ENCODE results near the gene FMR1.

The FMR1 gene

GRCh38 chrX:147916375-147916968 lies 4.8 kb downstream of the FMR1 start:
- no peak overlapping the region for H3K27ac ChIP-seq (ENCODE audit: low read depth, low read length)
- peaks cover 10% of the 10 kb centered on the region for H3K4me1 ChIP-seq (ENCODE audit: control insufficient read depth, insufficient read depth, low read length, unreplicated experiment)
- H3K4me3 ChIP-seq (ENCODE audit: low read depth, low read length) = no peak overlapping the region

GRCh38 chrX:147917700-147918695 lies 6.3 kb downstream of the FMR1 start:
- no peaks in the 10 kb centered on the region for H3K27me3 ChIP-seq (ENCODE audit: insufficient read depth, low read length)
- H3K36me3 ChIP-seq (ENCODE audit: insufficient read depth, low read length) = no peaks in the 10 kb centered on the region
- H3K4me1 ChIP-seq (ENCODE audit: control insufficient read depth, insufficient read depth, low read length, unreplicated experiment) = peaks cover 10% of the 10 kb centered on the region
- H3K79me2 ChIP-seq (ENCODE audit: control insufficient read depth, insufficient read depth, low read length, unreplicated experiment) = peaks cover 90% of the 10 kb centered on the region
- H3K4me3 ChIP-seq (ENCODE audit: low read depth, low read length) = no peak overlapping the region
- H3K27ac ChIP-seq (ENCODE audit: low read depth, low read length) = no peak overlapping the region
- no peak overlapping the region for H2AFZ ChIP-seq (ENCODE audit: low read length, unreplicated experiment)

More at GRCh38 chrX:147916375-147916968, 4.8 kb downstream of the FMR1 start:
- Histone ChIP-seq H3K27me3 (ENCODE audit: insufficient read depth, low read length) (no peaks in the 10 kb centered on the region), H2AFZ (ENCODE audit: low read length, unreplicated experiment) (no peak overlapping the region), H3K79me2 (ENCODE audit: control insufficient read depth, insufficient read depth, low read length, unreplicated experiment) (peaks cover 89% of the 10 kb centered on the region), H3K36me3 (ENCODE audit: insufficient read depth, low read length) (no peaks in the 10 kb centered on the region)

GRCh38 chrX:147920161-147920666 lies 8.5 kb downstream of the FMR1 start:
- Histone ChIP-seq H3K36me3 (ENCODE audit: insufficient read depth, low read length) (no peaks in the 10 kb centered on the region), H3K4me1 (ENCODE audit: control insufficient read depth, insufficient read depth, low read length, unreplicated experiment) (peaks cover 4% of the 10 kb centered on the region), H3K27me3 (ENCODE audit: insufficient read depth, low read length) (no peaks in the 10 kb centered on the region), H3K4me3 (ENCODE audit: low read depth, low read length) (no peak overlapping the region), H3K27ac (ENCODE audit: low read depth, low read length) (no peak overlapping the region), H2AFZ (ENCODE audit: low read length, unreplicated experiment) (no peak overlapping the region), H3K79me2 (ENCODE audit: control insufficient read depth, insufficient read depth, low read length, unreplicated experiment) (peaks cover 68% of the 10 kb centered on the region)

- H3K79me2 ChIP-seq (ENCODE audit: control insufficient read depth, insufficient read depth, low read length, unreplicated experiment) = peaks cover 40% of the 10 kb centered on the region
- H2AFZ ChIP-seq (ENCODE audit: low read length, unreplicated experiment) = no peak overlapping the region
- no peaks in the 10 kb centered on the region for H3K4me1 ChIP-seq (ENCODE audit: control insufficient read depth, insufficient read depth, low read length, unreplicated experiment)
- H3K4me3 ChIP-seq (ENCODE audit: low read depth, low read length) = no peak overlapping the region
- H3K27me3 ChIP-seq (ENCODE audit: insufficient read depth, low read length) = no peaks in the 10 kb centered on the region
- no peaks in the 10 kb centered on the region; the same call in 1 of the 2 replicates for H3K36me3 ChIP-seq (ENCODE audit: insufficient read depth, low read length)
- no peak overlapping the region for H3K27ac ChIP-seq (ENCODE audit: low read depth, low read length)
Observed at GRCh38 chrX:147923605-147924004, 11.9 kb downstream of the FMR1 start.

- peaks cover 3% of the 10 kb centered on the region; the same call in 1 of the 2 replicates for H3K36me3 ChIP-seq (ENCODE audit: insufficient read depth, low read length)
- no peak overlapping the region for H3K4me3 ChIP-seq (ENCODE audit: low read depth, low read length)
- peaks cover 9% of the 10 kb centered on the region for H3K79me2 ChIP-seq (ENCODE audit: control insufficient read depth, insufficient read depth, low read length, unreplicated experiment)
- no peak overlapping the region for H2AFZ ChIP-seq (ENCODE audit: low read length, unreplicated experiment)
- no peaks in the 10 kb centered on the region for H3K4me1 ChIP-seq (ENCODE audit: control insufficient read depth, insufficient read depth, low read length, unreplicated experiment)
- no peak overlapping the region for H3K27ac ChIP-seq (ENCODE audit: low read depth, low read length)
- H3K27me3 ChIP-seq (ENCODE audit: insufficient read depth, low read length) = no peaks in the 10 kb centered on the region
Observed at GRCh38 chrX:147927256-147927655, 15.5 kb downstream of the FMR1 start.

- H3K4me3 ChIP-seq (ENCODE audit: low read depth, low read length) = no peak overlapping the region
- no peak overlapping the region for H2AFZ ChIP-seq (ENCODE audit: low read length, unreplicated experiment)
- peaks cover 8% of the 10 kb centered on the region; the same call in 1 of the 2 replicates for H3K36me3 ChIP-seq (ENCODE audit: insufficient read depth, low read length)
- H3K79me2 ChIP-seq (ENCODE audit: control insufficient read depth, insufficient read depth, low read length, unreplicated experiment) = no peaks in the 10 kb centered on the region
- no peaks in the 10 kb centered on the region for H3K4me1 ChIP-seq (ENCODE audit: control insufficient read depth, insufficient read depth, low read length, unreplicated experiment)
- no peaks in the 10 kb centered on the region for H3K27me3 ChIP-seq (ENCODE audit: insufficient read depth, low read length)
- no peak overlapping the region for H3K27ac ChIP-seq (ENCODE audit: low read depth, low read length)
Observed at GRCh38 chrX:147933815-147934214, 22.1 kb downstream of the FMR1 start.

GRCh38 chrX:147935156-147935758 lies 23.5 kb downstream of the FMR1 start:
- peaks cover 5% of the 10 kb centered on the region; the same call in 1 of the 2 replicates for H3K36me3 ChIP-seq (ENCODE audit: insufficient read depth, low read length)
- no peak overlapping the region for H3K4me3 ChIP-seq (ENCODE audit: low read depth, low read length)
- no peaks in the 10 kb centered on the region for H3K4me1 ChIP-seq (ENCODE audit: control insufficient read depth, insufficient read depth, low read length, unreplicated experiment)
- no peaks in the 10 kb centered on the region for H3K79me2 ChIP-seq (ENCODE audit: control insufficient read depth, insufficient read depth, low read length, unreplicated experiment)
- H2AFZ ChIP-seq (ENCODE audit: low read length, unreplicated experiment) = no peak overlapping the region
- no peaks in the 10 kb centered on the region for H3K27me3 ChIP-seq (ENCODE audit: insufficient read depth, low read length)
- no peak overlapping the region for H3K27ac ChIP-seq (ENCODE audit: low read depth, low read length)

- Histone ChIP-seq H3K36me3 (ENCODE audit: insufficient read depth, low read length) (peaks cover 8% of the 10 kb centered on the region; the same call in 1 of the 2 replicates), H3K27ac (ENCODE audit: low read depth, low read length) (no peak overlapping the region), H3K27me3 (ENCODE audit: insufficient read depth, low read length) (no peaks in the 10 kb centered on the region), H3K79me2 (ENCODE audit: control insufficient read depth, insufficient read depth, low read length, unreplicated experiment) (no peaks in the 10 kb centered on the region), H3K4me3 (ENCODE audit: low read depth, low read length) (no peak overlapping the region), H3K4me1 (ENCODE audit: control insufficient read depth, insufficient read depth, low read length, unreplicated experiment) (no peaks in the 10 kb centered on the region), H2AFZ (ENCODE audit: low read length, unreplicated experiment) (no peak overlapping the region)
Observed at GRCh38 chrX:147945286-147945685, 33.6 kb downstream of the FMR1 start.

- Histone ChIP-seq H2AFZ (ENCODE audit: low read length, unreplicated experiment) (no peak overlapping the region), H3K4me1 (ENCODE audit: control insufficient read depth, insufficient read depth, low read length, unreplicated experiment) (no peaks in the 10 kb centered on the region), H3K27me3 (ENCODE audit: insufficient read depth, low read length) (no peaks in the 10 kb centered on the region), H3K4me3 (ENCODE audit: low read depth, low read length) (no peak overlapping the region), H3K79me2 (ENCODE audit: control insufficient read depth, insufficient read depth, low read length, unreplicated experiment) (no peaks in the 10 kb centered on the region), H3K36me3 (ENCODE audit: insufficient read depth, low read length) (no peaks in the 10 kb centered on the region), H3K27ac (ENCODE audit: low read depth, low read length) (no peak overlapping the region)
Observed at GRCh38 chrX:147948531-147948930, 36.8 kb downstream of the FMR1 start.

GRCh38 chrX:147950352-147950751 lies 38.6 kb downstream of the FMR1 start:
- Histone ChIP-seq H3K27ac (ENCODE audit: low read depth, low read length) (no peak overlapping the region), H3K27me3 (ENCODE audit: insufficient read depth, low read length) (no peaks in the 10 kb centered on the region), H2AFZ (ENCODE audit: low read length, unreplicated experiment) (no peak overlapping the region), H3K79me2 (ENCODE audit: control insufficient read depth, insufficient read depth, low read length, unreplicated experiment) (no peaks in the 10 kb centered on the region), H3K4me1 (ENCODE audit: control insufficient read depth, insufficient read depth, low read length, unreplicated experiment) (no peaks in the 10 kb centered on the region), H3K36me3 (ENCODE audit: insufficient read depth, low read length) (no peaks in the 10 kb centered on the region), H3K4me3 (ENCODE audit: low read depth, low read length) (no peak overlapping the region)

Data from ACC112 (cell line).